Esophagus squamous epithelium (tissue), 5 donors: Measurements from ENCODE around the gene MGMT. TPM values are rescaled to one million over a fixed set of nuclear protein-coding genes. Genes with fewer than 3 reads are reported as not detected.

Experiments
- DNase-seq: peaks from one replicate; lab custom pipeline; 2025; lab: John Stamatoyannopoulos, UW
- H3K27ac ChIP-seq, 4 donors: fragments of 200-600 bp; sonication (generic); one replicate each; pipeline ENCODE4 v1.5.1; 2016 to 2019; ENCODE audit warnings: mild to moderate bottlenecking in 1 of 4
- H3K27me3 ChIP-seq, 4 donors: fragments of 200-600 bp; sonication (generic); 1 replicate in 3 of 4; 2 replicates in 1 of 4; pipeline versions ENCODE4 v1.5.1 to v1.6.0; 2017 to 2021; ENCODE audit warnings: antibody characterized with exemption in 1 of 4
- H3K36me3 ChIP-seq, 3 donors: fragments of 200-600 bp; sonication (generic); one replicate each; pipeline ENCODE4 v1.5.1; 2016 to 2019
- H3K4me1 ChIP-seq, 3 donors: fragments of 200-600 bp; sonication (generic); one replicate each; pipeline ENCODE4 v1.5.1; 2017 to 2019
- H3K4me3 ChIP-seq, 4 donors: fragments of 200-600 bp; sonication (generic); 1 replicate in 3 of 4; 2 replicates in 1 of 4; pipeline ENCODE4 v1.5.1; 2016 to 2019; ENCODE audit warnings: mild to moderate bottlenecking in 2 of 4, moderate library complexity in 1 of 4
- H3K9me3 ChIP-seq, 3 donors: fragments of 200-600 bp; sonication (generic); one replicate each; pipeline ENCODE4 v1.5.1; 2016 to 2019
- POLR2A ChIP-seq, 4 donors: fragments of 450-650 bp; IDR thresholded peaks; one replicate each; pipeline ENCODE4 v1.6.1; 2017; ENCODE audit warnings: antibody characterized with exemption in 4 of 4, mild to moderate bottlenecking in 4 of 4, moderate library complexity in 3 of 4
- WGBS, 2 donors: methylation state at CpG; one replicate each; pipeline ENCODE4 v1.1.5; 2018; 5-methylcytosine and 5-hydroxymethylcytosine counted together
- intact Hi-C: fragments of 100-400 bp; cut with DNase I; formaldehyde crosslinking; loops from one replicate; pipeline ENCODE4 v1.15.0; 2022
- total RNA-seq, 4 donors: library from RNA; depleted of rRNA; stranded (reverse); fragments of >200 nt; gene quantifications; one replicate each; pipeline ENCODE4 v1.1.0, GENCODE V29; 2016
- TF ChIP-seq, protein P1 (sequence below), 6 experiments: fragments of 450-650 bp in 4 of 6; fragments of 200-600 bp in 2 of 6; sonication (generic) in 2 of 6; IDR thresholded peaks; one replicate each; pipeline ENCODE4 v1.5.1; 2016 to 2019; ENCODE audit warnings: antibody characterized with exemption in 6 of 6, mild to moderate bottlenecking in 4 of 6, moderate library complexity in 4 of 6
- donor health status: DM: yes; HTN: yes; CAD: no.

Gene MGMT
- total RNA-seq, 4 donors from 2014 or later, result 15.6 to 28.8 (median 18.4) TPM

GRCh38 chr10:129552119-129552518 is 85.1 kb downstream of the MGMT start:
- intact Hi-C loops, result no loop called here
- 82 to 100% methylated on average over 7 to 10 of the region's 14 CpGs for WGBS, 2 donors
- TF ChIP-seq POLR2A (IDR thresholded peaks at IDR 0.05), result no peak
- H3K9me3 ChIP-seq, result no peaks in the 10 kb centered on the region
- no peaks in the 10 kb centered on the region for H3K27me3 ChIP-seq
- peaks cover 0 to 5% (median 0%) of the 10 kb centered on the region in 3 donors for H3K4me1 ChIP-seq
- no peak overlapping the region for H3K4me3 ChIP-seq
- no peak overlapping the region for H3K27ac ChIP-seq
- no peak for DNase-seq
- no peaks in the 10 kb centered on the region for H3K36me3 ChIP-seq

GRCh38 chr10:129553928-129554327 is 86.9 kb downstream of the MGMT start:
- WGBS, 2 donors, result 91 to 94% methylated on average over 6 to 11 of the region's 11 CpGs
- TF ChIP-seq, protein P1, sequence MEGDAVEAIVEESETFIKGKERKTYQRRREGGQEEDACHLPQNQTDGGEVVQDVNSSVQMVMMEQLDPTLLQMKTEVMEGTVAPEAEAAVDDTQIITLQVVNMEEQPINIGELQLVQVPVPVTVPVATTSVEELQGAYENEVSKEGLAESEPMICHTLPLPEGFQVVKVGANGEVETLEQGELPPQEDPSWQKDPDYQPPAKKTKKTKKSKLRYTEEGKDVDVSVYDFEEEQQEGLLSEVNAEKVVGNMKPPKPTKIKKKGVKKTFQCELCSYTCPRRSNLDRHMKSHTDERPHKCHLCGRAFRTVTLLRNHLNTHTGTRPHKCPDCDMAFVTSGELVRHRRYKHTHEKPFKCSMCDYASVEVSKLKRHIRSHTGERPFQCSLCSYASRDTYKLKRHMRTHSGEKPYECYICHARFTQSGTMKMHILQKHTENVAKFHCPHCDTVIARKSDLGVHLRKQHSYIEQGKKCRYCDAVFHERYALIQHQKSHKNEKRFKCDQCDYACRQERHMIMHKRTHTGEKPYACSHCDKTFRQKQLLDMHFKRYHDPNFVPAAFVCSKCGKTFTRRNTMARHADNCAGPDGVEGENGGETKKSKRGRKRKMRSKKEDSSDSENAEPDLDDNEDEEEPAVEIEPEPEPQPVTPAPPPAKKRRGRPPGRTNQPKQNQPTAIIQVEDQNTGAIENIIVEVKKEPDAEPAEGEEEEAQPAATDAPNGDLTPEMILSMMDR (IDR thresholded peaks at IDR 0.05), result no peak
- no peak for TF ChIP-seq POLR2A (IDR thresholded peaks at IDR 0.05)
- H3K4me1 ChIP-seq, result no peaks in the 10 kb centered on the region
- H3K27me3 ChIP-seq, result no peaks in the 10 kb centered on the region
- intact Hi-C loops, result no loop called here
- no peak overlapping the region for H3K27ac ChIP-seq
- DNase-seq, result no peak
- H3K4me3 ChIP-seq, result no peak overlapping the region
- no peaks in the 10 kb centered on the region for H3K9me3 ChIP-seq
- H3K36me3 ChIP-seq, result no peaks in the 10 kb centered on the region

GRCh38 chr10:129556316-129556715 is 89.3 kb downstream of the MGMT start:
- intact Hi-C loops, result no loop called here
- TF ChIP-seq, protein P1 (IDR thresholded peaks at IDR 0.05), result no peak
- no peak for TF ChIP-seq POLR2A (IDR thresholded peaks at IDR 0.05)

DNA sequence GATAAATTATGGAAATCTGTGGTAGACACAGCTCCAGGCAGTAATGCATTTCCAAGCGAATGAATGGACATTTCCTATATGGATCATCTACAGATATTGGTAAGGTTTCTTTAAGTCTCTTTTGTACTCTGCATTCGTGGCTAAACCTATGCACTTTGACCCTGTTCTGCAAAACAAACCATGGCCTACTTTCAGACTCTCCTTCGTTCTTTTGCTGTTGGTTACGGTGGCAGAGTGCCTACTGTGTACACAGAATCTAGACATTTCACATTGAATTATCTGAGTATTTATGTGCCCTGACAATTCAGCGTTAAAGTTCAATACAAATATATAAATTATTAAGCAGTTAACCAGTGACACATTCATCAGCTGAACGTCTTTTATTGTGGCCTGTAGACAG is 93.3 kb downstream of the MGMT start:
- TF ChIP-seq POLR2A (IDR thresholded peaks at IDR 0.05), result no peak
- TF ChIP-seq, protein P1 (IDR thresholded peaks at IDR 0.05), result no peak
- DNase-seq, result no peak
- H3K9me3 ChIP-seq, result no peaks in the 10 kb centered on the region
- no peaks in the 10 kb centered on the region for H3K36me3 ChIP-seq
- no peak overlapping the region for H3K4me3 ChIP-seq
- intact Hi-C loops, result no loop called here
- no peaks in the 10 kb centered on the region for H3K4me1 ChIP-seq
- no peak overlapping the region for H3K27ac ChIP-seq
- WGBS, 2 donors, result 85% methylated on average over 6 of the region's 6 CpGs
- H3K27me3 ChIP-seq, result no peaks in the 10 kb centered on the region

More at GRCh38 chr10:129556316-129556715, 89.3 kb downstream of the MGMT start:
- Histone ChIP-seq H3K27ac (no peak overlapping the region), H3K4me1 (no peaks in the 10 kb centered on the region), H3K27me3 (no peaks in the 10 kb centered on the region), H3K4me3 (no peak overlapping the region), H3K9me3 (no peaks in the 10 kb centered on the region), H3K36me3 (no peaks in the 10 kb centered on the region)
- 94 to 95% methylated on average over 7 to 8 of the region's 18 CpGs for WGBS, 2 donors
- DNase-seq, result no peak

DNA sequence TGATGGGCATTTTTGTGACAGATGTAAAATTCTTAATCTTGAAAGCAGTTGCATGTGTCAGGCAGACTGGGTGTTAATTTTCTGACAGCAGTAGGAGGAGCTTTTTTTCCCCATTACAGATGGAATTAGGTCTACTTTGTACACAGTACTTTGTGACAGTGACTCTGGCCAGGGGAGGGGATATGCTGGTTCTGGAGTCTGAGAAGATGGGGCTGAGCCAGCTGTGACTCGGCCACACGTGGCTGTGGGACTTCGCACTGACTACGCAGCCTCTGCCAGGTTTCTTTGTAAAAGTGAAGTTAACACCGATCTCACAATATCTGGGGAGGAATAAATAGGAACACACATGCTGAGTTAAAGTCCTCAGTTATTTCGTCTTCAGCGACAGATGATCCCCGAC is 95.4 kb downstream of the MGMT start:
- intact Hi-C loops, result no loop called here
- TF ChIP-seq, protein P1 (IDR thresholded peaks at IDR 0.05), result no peak
- no peak for TF ChIP-seq POLR2A (IDR thresholded peaks at IDR 0.05)
- no peaks in the 10 kb centered on the region for H3K9me3 ChIP-seq
- peaks cover 0 to 9% (median 0%) of the 10 kb centered on the region in 3 donors for H3K36me3 ChIP-seq
- WGBS, 2 donors, result 88 to 100% methylated on average over 4 to 8 of the region's 8 CpGs
- DNase-seq, result no peak
- H3K27me3 ChIP-seq, result no peaks in the 10 kb centered on the region
- no peak overlapping the region for H3K4me3 ChIP-seq
- no peaks in the 10 kb centered on the region for H3K4me1 ChIP-seq
- no peak overlapping the region for H3K27ac ChIP-seq

GRCh38 chr10:129564923-129565322 is 97.9 kb downstream of the MGMT start:
- DNase-seq, result no peak
- Histone ChIP-seq H3K4me1 (no peaks in the 10 kb centered on the region), H3K36me3 (peaks cover 0 to 9% (median 0%) of the 10 kb centered on the region in 3 donors), H3K4me3 (no peak overlapping the region), H3K27me3 (no peaks in the 10 kb centered on the region), H3K9me3 (no peaks in the 10 kb centered on the region), H3K27ac (no peak overlapping the region)
- TF ChIP-seq, protein P1 (IDR thresholded peaks at IDR 0.05), result no peak
- no peak for TF ChIP-seq POLR2A (IDR thresholded peaks at IDR 0.05)
- 96 to 97% methylated on average over 6 to 7 of the region's 19 CpGs for WGBS, 2 donors
- intact Hi-C loops, result no loop called here
